Measurements from ENCODE around the gene AHI1.

DNA sequence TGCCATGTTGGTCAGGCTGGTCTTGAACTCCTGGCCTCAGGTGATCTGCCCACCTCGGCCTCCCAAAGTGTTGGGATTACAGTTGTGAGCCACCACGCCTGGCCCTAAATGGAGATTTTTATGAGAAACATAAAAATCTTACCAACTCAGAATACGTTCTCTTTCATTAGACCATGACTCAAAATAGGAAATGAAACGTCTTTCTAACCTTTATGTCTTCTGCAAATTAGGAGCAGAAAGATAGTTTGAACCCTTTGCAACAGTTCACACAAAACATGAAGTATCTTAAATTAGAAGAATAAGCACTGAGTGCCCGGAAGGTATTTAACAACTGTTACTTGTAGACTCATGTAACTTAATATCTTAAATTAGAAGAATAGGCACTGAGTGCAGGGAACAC is 48.3 kb downstream of the AHI1 start:
- TF ChIP-seq CTCF (IDR thresholded peaks at IDR 0.05) (no peak), POLR2A (IDR thresholded peaks at IDR 0.05) (no peak)

Data from testis (tissue), 2 donors.